HG03045 (cell line): ENCODE data around the gene PPA1.
A peak's percentile ranks its signal among the peaks of the same experiment; 100 is the strongest.
"Not testable (repeated sequence)": the region's sequence is repeated elsewhere in the genome, so short reads cannot be mapped to it uniquely, and the experiment has no call there.

Experiments
- ATAC-seq: cut with Tn5 transposase; IDR thresholded peaks from one replicate; pipeline ENCODE4 v1.9.1; 2021; ENCODE audit warnings: mild to moderate bottlenecking, moderate library complexity; ENCODE audit not compliant: unreplicated experiment

The PPA1 gene

DNA sequence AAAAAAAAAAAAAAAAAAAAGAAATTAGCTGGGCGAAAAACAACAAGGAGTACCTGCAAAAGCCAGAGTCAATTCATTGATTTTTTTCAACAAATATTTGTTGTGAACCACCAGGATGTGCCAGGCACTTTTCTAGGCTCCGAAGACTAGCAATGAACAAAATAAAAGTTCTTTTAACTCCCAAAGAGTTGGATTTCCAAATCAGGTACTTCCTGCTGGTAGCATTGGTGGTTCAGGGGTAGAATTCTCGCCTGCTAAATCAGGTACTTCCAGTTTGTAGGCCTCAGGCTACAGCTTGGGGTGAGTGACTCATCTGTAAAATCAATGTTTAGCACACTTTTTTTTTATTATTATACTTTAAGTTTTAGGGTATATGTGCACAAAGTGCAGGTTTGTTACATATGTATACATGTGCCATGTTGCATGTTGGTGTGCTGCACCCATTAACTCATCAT lies 10.9 kb downstream of the PPA1 start:
- ATAC-seq = no peak

DNA sequence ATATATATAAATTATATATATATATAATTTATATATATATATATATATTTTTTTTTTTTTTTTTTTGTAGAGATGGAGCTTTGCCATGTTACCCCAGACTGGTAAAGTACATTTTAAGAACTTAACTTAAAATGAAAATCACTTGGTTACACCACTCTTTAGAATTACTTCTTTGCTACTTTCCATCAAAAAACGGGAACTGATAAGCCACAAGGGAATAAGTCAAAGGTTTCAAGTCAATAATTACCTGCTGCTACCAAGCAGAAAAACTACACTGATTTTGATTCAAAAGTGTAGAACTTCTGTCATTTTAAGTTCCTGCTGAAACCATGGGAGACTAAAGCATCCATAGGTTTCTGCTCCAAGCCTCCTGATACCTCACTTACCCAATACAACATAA lies 12.2 kb downstream of the PPA1 start:
- ATAC-seq = peak; percentile 19

DNA sequence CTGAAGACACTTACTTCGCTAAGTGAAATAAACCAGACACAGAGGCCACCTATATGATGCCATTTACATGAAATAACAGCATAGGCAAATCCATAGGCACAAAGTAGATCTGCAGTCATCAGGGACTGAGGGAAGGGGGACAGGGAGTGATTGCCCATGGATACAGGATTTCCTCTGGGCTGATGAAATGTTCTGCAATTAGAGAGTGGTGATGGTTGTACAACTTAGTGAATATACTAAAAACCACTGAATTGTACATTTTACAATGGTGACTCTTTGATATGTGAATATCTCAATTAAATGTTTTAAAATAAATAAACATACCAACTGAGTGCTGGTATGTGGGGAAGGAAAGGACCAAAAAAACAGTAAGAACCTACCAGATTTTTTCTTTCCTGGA lies 20.4 kb downstream of the PPA1 start:
- no peak for ATAC-seq

DNA sequence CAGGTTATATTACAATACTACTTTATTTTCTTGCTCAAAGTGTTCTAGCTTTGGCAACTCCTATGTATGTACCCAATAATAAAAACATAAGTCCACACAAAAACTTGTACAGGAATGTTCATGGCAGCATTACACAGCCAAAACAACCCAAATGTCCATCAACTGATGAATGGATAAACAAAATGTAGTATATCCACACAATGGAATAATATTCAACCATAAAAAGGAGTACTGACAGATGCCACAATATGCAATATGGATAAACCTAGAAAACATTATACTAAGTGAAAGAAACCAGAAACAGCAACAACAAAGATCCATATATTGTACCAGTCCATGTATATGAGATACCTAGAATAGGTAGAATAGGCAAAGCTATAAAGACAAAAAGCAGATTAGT lies 21.0 kb downstream of the PPA1 start:
- no peak for ATAC-seq

DNA sequence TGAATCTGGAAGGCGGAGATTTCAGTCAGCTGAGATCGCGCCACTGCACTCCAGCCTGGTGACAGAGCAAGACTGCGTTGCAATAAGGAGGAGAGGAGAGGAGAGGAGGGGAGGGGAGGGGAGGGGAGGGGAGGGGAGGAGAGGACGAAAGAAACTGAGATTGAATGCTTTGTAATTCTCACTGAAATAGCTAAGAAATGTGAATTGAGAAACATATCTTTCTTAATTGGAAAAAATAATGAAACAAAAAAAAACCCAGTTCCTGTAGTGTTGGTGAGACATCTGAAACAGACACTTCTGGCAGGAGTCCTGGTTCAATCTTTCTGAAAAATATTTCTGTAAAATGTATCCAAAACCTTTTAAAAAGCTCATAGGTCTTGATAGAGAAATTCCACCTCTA lies 26.5 kb downstream of the PPA1 start:
- no peak for ATAC-seq

DNA sequence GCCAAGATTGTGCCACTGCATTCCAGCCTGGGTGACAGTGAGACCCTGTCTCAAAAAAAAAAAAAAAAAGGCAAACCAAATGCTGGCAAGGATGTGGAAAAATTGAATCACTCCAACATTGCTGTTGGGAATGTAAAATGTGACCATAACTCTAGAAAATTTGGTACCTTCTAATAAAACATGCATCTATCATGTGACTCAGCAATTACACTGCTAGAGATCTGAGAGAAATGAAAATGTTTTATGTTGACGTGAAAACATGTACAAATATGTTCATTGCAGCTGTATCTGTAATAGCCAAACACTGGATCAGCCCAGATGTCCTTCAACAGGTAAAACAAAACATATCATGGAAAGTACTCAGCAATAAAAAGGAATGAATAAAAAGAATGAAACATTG lies 32.1 kb downstream of the PPA1 start:
- ATAC-seq = no peak

DNA sequence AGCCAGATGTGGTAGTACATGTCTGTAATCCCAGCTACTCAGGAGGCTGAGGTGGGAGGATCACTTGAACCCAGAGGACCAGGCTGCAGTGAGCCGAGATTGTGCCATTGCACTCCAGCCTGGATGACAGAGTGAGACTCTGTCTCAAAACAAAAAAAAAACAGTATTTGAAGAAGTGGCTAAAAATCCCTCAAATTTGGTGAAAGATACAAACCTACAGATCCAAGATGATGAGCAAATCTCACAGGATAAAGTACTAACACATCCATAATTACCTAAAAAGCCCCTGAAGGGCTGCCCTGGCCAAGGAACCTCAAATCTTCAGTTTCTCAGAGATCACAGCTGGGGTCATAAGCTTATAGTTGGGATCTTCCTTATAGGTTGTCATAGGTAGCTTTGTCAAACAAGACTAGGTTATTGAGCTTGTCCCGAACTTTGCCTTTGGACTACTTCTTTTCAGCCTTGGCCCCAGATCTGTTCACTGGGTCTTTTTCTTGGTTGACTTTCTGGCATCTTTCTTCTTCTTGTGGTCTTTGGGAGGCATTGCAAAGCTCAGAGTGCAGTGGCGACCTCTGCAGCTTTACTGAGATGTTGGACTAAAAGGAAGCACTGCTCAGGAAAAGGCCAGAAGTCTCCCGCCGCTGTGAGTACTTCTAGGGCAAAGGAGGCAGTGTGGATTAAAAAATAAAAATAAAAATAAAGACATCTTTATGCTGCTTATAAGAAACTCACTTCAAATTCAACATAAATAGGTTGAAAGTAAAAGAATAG lies 34.3 kb downstream of the PPA1 start:
- no peak for ATAC-seq

DNA sequence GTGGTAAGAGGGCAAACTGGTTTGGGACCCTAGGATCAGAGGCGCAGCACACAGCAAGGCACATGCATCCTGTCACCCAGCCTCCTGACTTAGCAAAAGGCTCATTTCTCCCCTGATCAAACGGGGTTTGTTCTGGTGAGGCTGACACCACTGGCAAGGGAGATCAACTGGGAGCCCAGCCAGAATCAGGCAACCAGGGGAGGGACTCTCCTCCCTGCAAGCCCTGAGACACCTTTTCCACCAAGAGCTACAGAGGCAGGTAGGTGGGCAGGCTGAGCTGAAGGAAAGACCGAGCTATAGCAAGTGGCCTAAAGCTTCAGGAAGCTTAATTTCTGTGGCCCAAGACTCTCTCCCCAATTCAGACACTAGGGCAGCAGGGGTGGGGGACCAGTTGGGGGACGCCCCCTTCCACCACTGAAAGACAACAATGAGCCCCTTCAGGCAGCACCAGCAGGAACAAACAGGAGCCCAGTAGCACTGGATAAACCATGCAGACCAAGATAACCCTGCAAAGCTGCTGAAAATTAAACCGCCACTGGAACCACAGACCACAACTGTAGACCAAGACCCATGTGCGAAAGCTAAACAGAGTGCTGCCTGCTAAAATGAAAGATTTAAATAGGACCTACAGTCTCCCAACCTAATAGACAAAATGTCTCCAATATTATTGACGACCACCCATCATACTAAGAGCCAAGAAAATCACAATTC lies 35.8 kb downstream of the PPA1 start:
- no peak for ATAC-seq

DNA sequence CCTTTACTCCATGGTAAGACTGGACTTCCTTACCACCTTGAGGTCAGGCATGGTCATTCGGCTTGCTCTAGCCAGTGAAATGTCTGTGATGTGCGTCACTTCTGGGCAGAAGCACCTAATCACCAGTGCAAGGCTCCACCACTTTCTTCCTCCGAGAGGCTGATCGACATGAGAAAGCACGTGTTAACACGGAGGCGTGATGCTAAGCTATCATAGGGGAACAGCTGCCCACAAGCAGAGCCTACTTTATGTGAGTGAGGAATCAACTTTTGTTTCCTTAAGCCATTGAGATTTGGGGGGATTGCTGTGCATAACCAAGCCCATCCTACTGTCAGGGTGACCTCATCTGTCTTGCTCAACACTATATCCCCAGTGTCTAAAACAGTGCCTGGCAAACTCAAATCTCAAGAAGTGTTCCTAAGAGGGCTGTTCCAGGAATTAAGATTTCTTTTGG lies 39.8 kb downstream of the PPA1 start:
- ATAC-seq = no peak

DNA sequence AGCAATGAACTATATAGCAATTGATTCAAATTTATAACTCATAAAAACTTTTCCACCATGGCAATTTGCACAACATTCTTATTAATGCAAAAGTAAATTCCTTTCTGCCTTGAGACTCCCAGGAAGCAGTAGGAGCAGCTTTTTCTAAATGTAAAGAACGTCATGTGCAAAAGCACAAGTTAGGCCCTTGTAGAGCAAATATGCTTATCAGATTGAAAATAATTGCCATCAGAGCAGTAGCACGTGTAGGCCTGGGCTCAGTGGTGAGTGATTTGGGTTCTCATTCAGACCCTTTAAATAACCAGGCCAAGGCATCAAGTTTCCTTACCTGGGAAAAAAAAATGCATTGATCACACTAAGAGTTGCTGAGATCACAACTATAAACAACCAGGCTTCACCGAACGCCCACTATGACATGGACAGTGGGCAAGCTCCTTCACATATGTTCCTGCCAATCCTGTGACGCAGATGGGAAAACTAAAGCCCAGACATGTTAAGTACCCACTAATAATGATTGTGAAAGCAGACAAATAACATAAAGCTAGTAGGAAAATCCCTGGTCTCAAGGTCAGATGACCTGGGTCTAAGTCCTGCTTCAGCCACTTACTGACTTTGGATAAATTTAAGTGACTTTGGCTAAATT lies 40.8 kb downstream of the PPA1 start:
- no peak for ATAC-seq

DNA sequence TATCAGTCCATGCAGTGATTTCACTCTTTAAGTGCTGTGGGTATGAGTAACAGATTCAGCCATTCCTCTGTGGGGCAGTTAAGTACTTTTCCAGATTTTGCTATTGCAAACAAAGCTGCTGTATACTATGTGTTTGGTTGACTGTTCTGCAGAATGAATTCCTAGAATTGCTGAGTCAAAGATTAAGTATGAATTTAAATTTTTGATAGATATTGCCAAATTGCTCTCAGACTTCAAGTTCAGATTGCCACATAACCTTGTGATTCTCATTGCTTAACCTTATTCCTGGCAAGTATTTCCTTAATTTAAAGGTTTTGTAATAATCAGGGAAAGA lies 41.3 kb downstream of the PPA1 start:
- ATAC-seq = no peak

DNA sequence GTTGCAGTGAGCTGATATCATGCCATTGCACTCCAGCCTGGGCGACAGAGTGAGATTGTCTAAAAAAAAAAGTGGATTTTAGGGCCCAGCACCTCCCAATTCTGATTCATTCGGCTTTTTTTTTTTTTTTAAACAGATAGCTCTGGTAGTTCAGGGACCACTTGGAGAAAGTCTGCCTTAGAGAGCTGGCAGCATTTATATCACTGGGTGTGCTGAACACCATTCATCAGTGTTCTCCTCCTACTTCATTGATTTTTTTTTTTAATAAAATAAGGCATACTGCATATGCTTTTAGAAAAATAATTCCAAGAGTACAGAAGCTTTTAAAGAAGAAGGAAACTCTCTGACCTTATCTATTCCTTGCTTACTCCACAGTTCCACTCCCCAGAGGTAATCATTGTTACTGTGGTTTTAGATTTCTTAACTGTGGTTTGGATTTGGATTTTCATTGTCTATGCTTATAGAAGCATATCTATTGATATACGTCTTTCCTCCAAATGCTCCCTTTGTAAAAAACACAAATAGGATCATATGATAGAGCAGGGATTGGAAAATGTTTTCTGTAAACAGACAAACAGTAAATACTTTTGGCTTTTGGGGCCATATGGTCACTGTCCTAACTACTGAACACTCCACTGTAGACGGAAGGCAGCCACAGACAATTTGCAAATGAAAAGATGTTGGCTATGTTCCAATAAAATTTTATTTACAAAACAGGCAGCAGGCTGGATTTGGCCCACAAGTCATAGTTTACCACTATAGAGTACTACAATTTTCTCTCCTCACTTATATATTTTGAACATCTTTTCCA lies 41.9 kb downstream of the PPA1 start:
- ATAC-seq = no peak

DNA sequence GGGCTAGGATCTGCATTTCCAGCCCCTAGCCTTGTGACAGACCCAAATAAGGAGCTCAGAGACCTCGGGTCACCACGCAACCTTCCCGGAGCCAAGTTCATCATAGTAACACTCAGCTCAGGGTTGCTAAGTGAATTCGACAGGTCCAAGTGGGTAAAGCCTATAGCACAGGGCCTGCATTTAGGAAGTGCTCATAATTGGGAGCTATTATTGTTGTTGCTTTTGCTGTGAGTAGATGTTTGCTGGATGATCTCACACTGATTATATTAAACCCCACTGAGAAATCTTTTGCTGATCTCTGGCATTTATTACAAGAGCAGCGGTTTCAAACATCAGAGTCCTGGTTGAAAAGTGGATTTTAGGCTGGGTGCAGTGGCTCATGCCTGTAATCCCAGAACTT lies 42.6 kb downstream of the PPA1 start:
- ATAC-seq = no peak

DNA sequence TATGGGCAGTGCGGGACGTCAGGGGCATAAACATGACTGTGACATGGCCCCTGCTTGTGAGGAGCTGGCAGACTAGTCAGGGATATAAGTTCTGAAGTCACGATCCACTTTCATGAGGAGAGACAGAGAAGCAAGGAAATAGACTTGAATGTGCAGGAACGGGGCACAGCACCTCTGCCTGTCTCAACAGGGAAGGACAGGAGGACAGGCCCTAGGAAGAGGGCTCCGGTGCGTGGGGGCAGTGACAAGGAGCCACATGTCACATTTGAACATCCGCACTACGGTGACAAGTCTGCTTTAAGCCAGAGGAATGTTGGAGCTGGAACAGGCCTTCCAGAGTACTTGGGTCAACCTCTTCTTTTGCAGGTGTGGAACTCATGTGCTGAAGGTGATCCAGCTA lies 43.1 kb downstream of the PPA1 start:
- ATAC-seq = no peak

DNA sequence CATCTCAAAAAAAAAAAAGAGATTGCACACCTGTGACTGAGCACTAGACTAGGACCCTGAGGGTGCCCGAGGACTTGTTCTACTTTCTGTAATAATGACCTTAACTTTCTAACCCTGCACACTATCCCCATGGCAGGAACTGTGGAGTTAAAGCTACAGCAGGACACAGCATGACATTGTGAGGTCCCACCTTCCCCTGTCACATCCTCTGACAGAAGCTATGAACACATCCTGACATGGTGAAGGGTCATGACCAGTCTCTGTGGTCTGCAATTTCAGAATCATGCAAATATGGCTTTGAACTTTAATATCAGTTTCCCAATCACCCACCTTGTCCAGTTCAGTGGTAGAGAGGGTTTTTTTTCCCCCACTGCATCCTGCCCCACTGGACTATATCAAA lies 44.5 kb downstream of the PPA1 start:
- no peak for ATAC-seq

DNA sequence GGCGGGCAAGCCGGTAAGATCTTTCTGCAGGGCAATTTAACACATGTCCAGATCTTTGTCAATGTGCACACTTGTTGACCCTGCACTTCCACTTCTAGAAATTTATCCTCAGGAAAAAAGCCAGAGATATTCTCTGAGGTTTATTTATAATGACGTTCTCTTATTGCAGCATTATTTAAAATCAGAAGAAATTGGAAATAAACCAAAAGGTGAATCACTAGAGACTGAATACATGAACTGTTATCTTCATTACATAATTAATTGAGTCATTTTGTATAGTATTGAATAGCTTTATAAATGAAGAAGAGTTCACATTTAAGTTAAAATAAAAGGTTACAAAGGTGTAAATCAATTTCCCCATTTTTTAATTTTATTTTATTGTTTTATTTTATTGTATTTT lies 46.7 kb downstream of the PPA1 start:
- no peak for ATAC-seq

DNA sequence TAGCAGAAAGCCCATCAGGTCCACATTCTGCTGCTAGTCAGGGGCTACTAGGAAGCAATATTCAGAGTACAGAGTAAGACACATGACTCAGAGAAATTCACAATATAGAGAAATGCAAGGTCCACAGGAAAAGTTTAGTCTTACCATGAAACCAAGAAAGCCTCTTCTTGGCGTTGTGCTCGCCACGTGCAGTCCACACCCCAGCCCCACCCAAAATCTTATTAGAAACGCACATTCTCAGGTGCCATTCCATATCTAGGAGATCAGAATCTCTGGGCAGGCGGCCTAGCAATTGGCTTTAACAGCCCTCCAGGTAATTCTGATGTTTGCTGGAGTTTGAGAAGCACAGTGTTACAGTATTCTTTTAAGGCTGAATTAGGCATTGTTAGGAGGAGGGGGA lies 47.1 kb downstream of the PPA1 start:
- no peak for ATAC-seq

DNA sequence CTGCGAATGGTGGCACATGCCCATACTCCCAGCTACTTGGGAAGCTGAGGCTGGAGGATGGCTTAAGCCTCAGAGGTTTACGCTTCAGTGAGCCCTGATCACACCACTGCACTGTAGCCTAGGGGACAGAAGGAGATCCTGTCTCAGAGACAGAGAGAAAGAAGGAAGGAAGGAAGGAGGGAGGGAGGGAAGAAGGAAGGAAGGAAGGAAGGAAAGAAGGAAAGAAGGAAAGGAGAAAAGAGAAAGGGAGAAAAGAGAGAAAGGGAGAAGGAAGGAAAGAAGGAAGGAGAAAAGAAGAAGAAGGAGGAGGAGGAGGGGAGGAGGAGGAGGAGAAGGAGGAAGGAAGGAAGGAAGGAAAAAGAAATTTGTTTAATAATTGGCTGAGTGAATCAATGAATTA lies 49.9 kb downstream of the PPA1 start:
- ATAC-seq = no peak

DNA sequence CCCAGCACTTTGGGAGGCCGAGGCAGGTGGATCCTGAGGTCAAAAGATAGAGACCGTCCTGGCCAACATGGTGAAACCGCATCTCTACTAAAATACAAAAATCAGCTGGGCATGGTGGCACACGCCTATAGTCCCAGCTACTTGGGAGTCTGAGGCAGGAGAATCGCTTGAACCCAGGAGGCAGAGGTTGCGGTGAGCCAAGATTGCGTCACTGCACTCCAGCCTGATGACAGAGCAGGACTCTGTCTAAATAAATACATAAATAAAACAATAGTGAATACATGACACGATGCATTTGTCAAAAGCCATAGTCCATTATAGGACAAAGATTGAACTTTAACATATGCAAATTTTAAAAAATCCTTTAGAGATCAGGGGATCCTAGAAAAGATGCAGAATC lies 54.0 kb downstream of the PPA1 start:
- ATAC-seq = not testable (repeated sequence)

DNA sequence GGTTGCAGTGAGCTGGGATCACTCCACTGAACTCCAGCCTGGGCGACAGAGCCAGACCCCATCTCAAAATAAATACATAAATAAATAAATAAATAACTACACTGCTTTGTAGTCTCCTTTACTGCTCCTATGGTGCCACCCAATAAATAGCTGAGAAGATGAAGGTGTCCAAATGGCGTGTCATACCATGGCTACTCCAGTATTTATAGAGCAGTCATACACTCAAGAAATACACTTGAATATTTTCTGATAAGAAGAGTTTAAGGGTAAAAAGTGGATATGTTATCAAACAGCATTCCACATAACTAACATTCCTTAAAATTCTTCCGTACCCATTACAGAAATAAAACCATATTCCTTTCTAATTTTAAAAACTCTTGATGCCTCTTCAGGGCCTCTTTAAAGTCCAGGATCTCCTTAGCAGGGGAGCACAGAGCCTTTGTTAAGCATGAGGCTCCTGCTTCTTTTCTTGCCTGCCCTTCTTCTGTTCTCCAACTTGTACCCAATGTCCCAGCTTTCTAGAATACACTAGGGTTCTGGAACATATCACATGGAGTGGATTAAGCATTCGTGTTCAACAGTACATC lies 55.0 kb downstream of the PPA1 start:
- ATAC-seq = no peak

DNA sequence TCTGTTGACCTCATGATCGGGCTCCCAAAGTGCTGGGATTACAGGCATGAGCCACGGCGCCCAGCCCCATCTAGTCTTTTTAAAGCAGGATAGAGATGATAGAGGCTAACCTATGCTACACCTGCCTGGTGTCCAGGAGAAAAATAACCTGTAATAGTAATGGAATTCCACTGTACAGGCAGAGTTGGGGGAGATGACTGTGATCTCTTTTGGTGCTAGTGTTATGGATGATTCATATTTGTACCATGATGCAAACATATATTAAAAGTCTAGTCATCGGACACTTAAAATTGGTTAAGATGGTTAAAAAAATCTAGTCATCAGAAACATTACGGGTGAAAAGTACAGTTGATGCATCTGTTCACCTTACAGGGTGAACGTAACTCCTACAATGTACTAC lies 56.8 kb downstream of the PPA1 start:
- ATAC-seq = no peak
